ENCODE measurements around the gene SPSB4.

The SPSB4 gene

DNA sequence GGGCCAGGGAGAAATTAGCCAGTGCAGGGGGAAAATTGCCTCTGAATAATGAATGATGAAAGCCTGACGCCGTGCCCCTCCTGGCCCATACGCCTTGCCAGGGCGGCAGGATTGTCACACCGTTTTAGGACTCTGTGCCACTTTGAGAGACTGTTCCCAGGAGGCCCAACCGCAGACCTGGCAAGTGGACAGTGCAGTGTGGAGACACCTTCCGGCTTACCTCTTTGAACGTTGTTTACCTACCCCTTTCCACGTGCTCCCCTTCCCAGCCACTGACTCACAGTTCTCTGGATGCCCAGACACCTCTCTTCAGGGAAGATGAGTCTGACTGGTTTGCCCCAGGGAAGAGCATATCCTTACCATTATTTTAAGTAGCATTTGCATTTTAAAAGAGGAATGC is 96.5 kb downstream of the SPSB4 start:
- CTCF ChIA-PET = no interaction called here
- POLR2A ChIA-PET = no interaction called here
- TF ChIP-seq CTCF (IDR thresholded peaks at IDR 0.05; ENCODE audit: control extremely low read depth, extremely low read depth, low read depth, missing control alignments) = no peak
- DNase-seq (ENCODE audit: extremely low spot score) = no peak

DNA sequence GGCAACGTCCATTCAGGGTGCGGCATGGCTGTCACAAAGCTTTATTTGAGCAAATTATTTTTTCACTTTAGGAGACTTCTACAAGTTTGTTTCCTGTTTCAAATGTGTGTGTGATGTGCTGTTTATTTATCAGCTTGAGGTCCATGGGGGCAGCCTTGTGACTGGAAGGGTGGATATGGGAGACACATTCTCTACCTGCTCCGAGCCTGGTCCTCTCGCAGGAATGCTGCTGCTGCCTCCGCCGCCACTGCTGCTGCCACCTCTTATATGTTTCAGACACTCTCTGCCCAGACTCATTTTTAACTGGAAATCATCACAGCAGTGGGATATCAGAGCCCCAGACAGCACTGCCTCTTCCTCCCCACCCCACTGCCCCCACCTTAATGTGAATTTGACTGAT is 97.0 kb downstream of the SPSB4 start:
- TF ChIP-seq CTCF (IDR thresholded peaks at IDR 0.05; ENCODE audit: control extremely low read depth, extremely low read depth, low read depth, missing control alignments) = no peak
- ChIA-PET POLR2A (no interaction called here), CTCF (interaction anchor here (1.6 to 1.8 kb wide), 2 partner anchors 16 to 32 kb away, joined by 3 to 5 read pairs; no protein-coding TSS in a partner anchor)
- no peak for DNase-seq (ENCODE audit: extremely low spot score)

GRCh38 chr3:141148770-141149169 is 97.6 kb downstream of the SPSB4 start:
- DNase-seq (ENCODE audit: extremely low spot score) = no peak
- ChIA-PET POLR2A (no interaction called here), CTCF (interaction anchor here (0.7 to 1.8 kb wide), 3 partner anchors 16 to 31 kb away, joined by 3 to 5 read pairs (median 3); no protein-coding TSS in a partner anchor)
- no peak for TF ChIP-seq CTCF (IDR thresholded peaks at IDR 0.05; ENCODE audit: control extremely low read depth, extremely low read depth, low read depth, missing control alignments)

DNA sequence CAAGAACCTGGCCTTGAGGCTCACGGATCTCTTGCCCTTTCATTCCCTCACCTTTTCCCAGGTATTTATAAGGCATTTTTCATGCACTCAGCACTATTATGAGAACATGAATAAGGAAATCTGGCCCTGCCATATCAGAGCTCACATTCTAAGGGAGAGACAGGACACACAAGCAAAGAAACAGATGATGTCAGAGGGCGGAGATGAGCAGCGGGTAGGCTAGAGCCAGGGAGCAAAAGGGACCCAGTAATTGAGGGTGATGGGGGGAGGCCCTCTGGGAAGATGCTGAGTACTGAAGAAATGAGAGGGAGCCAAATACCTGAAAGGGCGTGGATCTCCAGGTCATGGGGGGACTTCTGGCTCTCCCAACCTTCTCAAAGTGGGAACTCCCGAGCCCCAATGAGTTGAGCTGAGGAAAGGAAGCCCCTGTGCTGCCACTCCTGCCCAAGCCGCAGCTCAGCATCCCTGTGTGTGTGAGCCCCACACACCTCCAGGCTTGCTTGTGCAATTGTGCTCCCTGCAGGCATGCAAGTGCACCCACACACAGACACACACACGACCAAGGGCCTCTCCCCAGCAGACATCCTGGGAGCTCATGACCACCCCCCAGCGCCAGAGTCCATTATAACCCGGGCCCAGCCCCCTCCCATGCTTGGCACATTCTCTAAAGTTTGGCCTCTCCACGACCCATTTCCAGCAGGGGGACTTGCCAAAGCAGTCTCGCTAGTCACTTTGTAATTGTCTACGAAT is 99.1 kb downstream of the SPSB4 start:
- no peak for DNase-seq (ENCODE audit: extremely low spot score)
- POLR2A ChIA-PET = no interaction called here
- CTCF ChIA-PET = interaction anchor here (1.1 to 1.8 kb wide), 2 partner anchors 14 to 75 kb away, joined by 3 to 5 read pairs; no protein-coding TSS in a partner anchor
- no peak for TF ChIP-seq CTCF (IDR thresholded peaks at IDR 0.05; ENCODE audit: control extremely low read depth, extremely low read depth, low read depth, missing control alignments)

GRCh38 chr3:141150931-141151330 is 99.8 kb downstream of the SPSB4 start:
- no peak for DNase-seq (ENCODE audit: extremely low spot score)
- CTCF ChIA-PET = no interaction called here
- POLR2A ChIA-PET = no interaction called here
- TF ChIP-seq CTCF (IDR thresholded peaks at IDR 0.05; ENCODE audit: control extremely low read depth, extremely low read depth, low read depth, missing control alignments) = no peak

GRCh38 chr3:141151439-141151838 is 100.3 kb downstream of the SPSB4 start:
- CTCF ChIA-PET = no interaction called here
- TF ChIP-seq CTCF (IDR thresholded peaks at IDR 0.05; ENCODE audit: control extremely low read depth, extremely low read depth, low read depth, missing control alignments) = no peak
- no peak for DNase-seq (ENCODE audit: extremely low spot score)
- POLR2A ChIA-PET = no interaction called here

Measured in GM10248 (cell line).